Tibial nerve (tissue), 4 donors: Measurements from ENCODE around the gene IL17RE. TPM values are rescaled to one million over a fixed set of nuclear protein-coding genes. Genes with fewer than 3 reads are reported as not detected.
A peak's percentile ranks its signal among the peaks of the same experiment; 100 is the strongest.
"Not testable (repeated sequence)": the region's sequence is repeated elsewhere in the genome, so short reads cannot be mapped to it uniquely, and the experiment has no call there.

Source experiments
- DNase-seq, 2 donors: peaks; one replicate each; pipeline ENCODE4 v3.0.0-alpha.2; 2019; ENCODE audit warnings: low spot score in 2 of 2
- H3K27ac ChIP-seq, 4 donors: fragments of 200-600 bp; sonication (generic) in 3 of 4; one replicate each; pipeline ENCODE4 v1.5.1; 2017 to 2019; ENCODE audit warnings: mild to moderate bottlenecking in 1 of 4
- H3K27me3 ChIP-seq, 2 donors: fragments of 200-600 bp; sonication (generic) in 1 of 2; one replicate each; pipeline versions ENCODE4 v1.5.1 to v1.6.0; 2017 to 2019
- H3K36me3 ChIP-seq, 3 donors: fragments of 200-600 bp; sonication (generic); one replicate each; pipeline ENCODE4 v1.5.1; 2018 to 2019
- H3K4me1 ChIP-seq, 4 donors: fragments of 200-600 bp; sonication (generic) in 3 of 4; one replicate each; pipeline ENCODE4 v1.5.1; 2017 to 2019
- H3K4me3 ChIP-seq, 4 donors: fragments of 200-600 bp; sonication (generic) in 3 of 4; one replicate each; pipeline ENCODE4 v1.5.1; 2017 to 2019; ENCODE audit warnings: mild to moderate bottlenecking in 1 of 4, moderate library complexity in 1 of 4
- H3K9me3 ChIP-seq, 4 donors: fragments of 200-600 bp; sonication (generic) in 3 of 4; one replicate each; pipeline ENCODE4 v1.5.1; 2017 to 2019
- EP300 ChIP-seq, 2 donors: sonication (generic); formaldehyde crosslinking; IDR thresholded peaks; one replicate each; pipeline ENCODE4 v1.6.1; 2017; ENCODE audit warnings: antibody characterized with exemption in 2 of 2, mild to moderate bottlenecking in 1 of 2
- POLR2A ChIP-seq, 2 donors: fragments of 450-650 bp; IDR thresholded peaks; one replicate each; pipeline ENCODE4 v1.6.1; 2017; ENCODE audit warnings: antibody characterized with exemption in 2 of 2, mild to moderate bottlenecking in 2 of 2, moderate library complexity in 2 of 2
- WGBS, 2 donors: methylation state at CpG; one replicate each; pipeline ENCODE4 v1.1.5; 2018; 5-methylcytosine and 5-hydroxymethylcytosine counted together
- total RNA-seq, 4 donors: library from RNA; depleted of rRNA; stranded (reverse); fragments of >200 nt; gene quantifications; one replicate each; pipeline ENCODE4 v1.1.0, GENCODE V29; 2016
- TF ChIP-seq, protein P1 (sequence below), 5 experiments: fragments of 200-600 bp in 3 of 5; fragments of 450-650 bp in 2 of 5; sonication (generic) in 3 of 5; IDR thresholded peaks; one replicate each; pipeline ENCODE4 v1.5.1; 2016 to 2019; ENCODE audit warnings: antibody characterized with exemption in 5 of 5, mild to moderate bottlenecking in 3 of 5, moderate library complexity in 2 of 5

Gene IL17RE
- total RNA-seq, 4 donors from 2014 or later: 0.59 to 10.1 (median 5.6) TPM

DNA sequence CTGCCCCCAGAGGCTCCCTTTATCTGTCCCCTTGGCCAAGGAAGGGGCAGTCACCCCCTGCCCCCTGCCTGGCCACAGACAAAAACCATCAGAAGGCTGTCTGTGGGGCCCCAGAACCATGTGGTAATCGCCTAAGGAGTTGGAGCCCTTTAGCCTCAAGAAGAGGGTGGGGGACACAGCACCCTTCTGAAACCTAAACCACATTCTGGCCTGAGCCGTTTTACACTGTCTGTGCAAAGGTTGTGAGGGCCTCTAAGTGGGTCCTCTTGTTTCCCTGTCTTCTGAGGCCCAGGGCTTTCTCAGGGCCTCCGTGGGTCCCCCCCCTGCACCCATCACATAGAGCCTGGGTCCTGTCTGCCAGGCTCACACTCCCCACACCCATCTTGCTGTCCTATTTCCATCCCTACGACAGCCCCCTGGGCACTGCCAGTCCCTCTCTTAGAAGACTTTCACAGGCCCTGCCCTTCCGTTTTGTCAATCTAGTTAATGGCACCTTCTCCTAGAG lies 41.0 kb upstream of the IL17RE start:
- Histone ChIP-seq H3K27me3 (no peaks in the 10 kb centered on the region), H3K4me3 (no peak overlapping the region), H3K4me1 (peaks cover 0 to 40% (median 8%) of the 10 kb centered on the region in 4 donors), H3K9me3 (no peaks in the 10 kb centered on the region), H3K27ac (peak overlapping the region in 3 of 4 donors; percentile 36 to 89 (median 88)), H3K36me3 (no peaks in the 10 kb centered on the region)
- TF ChIP-seq EP300 (IDR thresholded peaks at IDR 0.05) (no peak), POLR2A (IDR thresholded peaks at IDR 0.05) (no peak)
- TF ChIP-seq, protein P1, sequence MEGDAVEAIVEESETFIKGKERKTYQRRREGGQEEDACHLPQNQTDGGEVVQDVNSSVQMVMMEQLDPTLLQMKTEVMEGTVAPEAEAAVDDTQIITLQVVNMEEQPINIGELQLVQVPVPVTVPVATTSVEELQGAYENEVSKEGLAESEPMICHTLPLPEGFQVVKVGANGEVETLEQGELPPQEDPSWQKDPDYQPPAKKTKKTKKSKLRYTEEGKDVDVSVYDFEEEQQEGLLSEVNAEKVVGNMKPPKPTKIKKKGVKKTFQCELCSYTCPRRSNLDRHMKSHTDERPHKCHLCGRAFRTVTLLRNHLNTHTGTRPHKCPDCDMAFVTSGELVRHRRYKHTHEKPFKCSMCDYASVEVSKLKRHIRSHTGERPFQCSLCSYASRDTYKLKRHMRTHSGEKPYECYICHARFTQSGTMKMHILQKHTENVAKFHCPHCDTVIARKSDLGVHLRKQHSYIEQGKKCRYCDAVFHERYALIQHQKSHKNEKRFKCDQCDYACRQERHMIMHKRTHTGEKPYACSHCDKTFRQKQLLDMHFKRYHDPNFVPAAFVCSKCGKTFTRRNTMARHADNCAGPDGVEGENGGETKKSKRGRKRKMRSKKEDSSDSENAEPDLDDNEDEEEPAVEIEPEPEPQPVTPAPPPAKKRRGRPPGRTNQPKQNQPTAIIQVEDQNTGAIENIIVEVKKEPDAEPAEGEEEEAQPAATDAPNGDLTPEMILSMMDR (IDR thresholded peaks at IDR 0.05): no peak
- WGBS, 2 donors: 75 to 82% methylated on average over 5 of the region's 5 CpGs
- DNase-seq: no peak

DNA sequence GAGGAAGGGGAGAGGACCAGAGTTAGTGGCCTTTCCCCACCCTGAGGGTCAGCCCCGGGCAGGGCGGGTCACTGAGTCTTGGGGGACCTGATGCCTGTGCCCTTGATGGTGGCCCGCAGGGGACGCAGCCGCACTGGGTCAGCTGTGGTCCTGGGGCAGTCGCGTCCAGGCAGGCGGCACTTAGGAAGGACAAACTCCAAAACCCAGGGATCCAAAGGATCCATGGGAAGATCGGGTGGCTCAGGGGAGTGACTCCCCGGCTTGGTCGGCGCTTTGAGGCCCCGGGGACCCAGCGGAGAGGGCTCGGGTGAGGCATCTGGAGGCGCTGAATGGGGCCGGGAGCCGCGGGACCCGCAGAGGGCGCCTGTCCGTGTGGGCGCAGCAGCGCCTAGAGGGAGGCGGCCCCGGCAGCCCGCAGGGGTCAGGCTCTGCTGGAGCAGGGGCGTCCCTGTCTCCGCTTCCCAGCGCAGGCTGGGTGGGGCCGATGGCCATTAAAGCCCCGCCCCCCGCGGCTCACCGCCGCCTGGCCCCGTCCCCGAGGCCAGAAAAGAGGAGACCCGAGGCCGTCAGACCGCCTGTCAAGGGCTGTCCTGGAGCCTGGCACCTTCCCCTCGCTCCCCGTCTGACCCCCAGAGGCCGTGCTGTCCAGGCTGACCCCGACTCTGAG lies 40.1 kb upstream of the IL17RE start:
- peaks cover 0 to 40% (median 8%) of the 10 kb centered on the region in 4 donors for H3K4me1 ChIP-seq
- H3K36me3 ChIP-seq: no peaks in the 10 kb centered on the region
- H3K27me3 ChIP-seq: no peaks in the 10 kb centered on the region
- peak overlapping the region; percentile 75 to 89 (median 83) for H3K27ac ChIP-seq
- TF ChIP-seq EP300 (IDR thresholded peaks at IDR 0.05) (peak in 1 of 2 donors; percentile 20), POLR2A (IDR thresholded peaks at IDR 0.05) (no peak)
- TF ChIP-seq, protein P1 (IDR thresholded peaks at IDR 0.05): peak; percentile 13 to 62 (median 46)
- 16 to 23% methylated on average over 21 to 45 of the region's 45 CpGs for WGBS, 2 donors
- peak; percentile 20 to 28 for DNase-seq
- peak overlapping the region; percentile 17 to 50 (median 36) for H3K4me3 ChIP-seq
- no peaks in the 10 kb centered on the region for H3K9me3 ChIP-seq

DNA sequence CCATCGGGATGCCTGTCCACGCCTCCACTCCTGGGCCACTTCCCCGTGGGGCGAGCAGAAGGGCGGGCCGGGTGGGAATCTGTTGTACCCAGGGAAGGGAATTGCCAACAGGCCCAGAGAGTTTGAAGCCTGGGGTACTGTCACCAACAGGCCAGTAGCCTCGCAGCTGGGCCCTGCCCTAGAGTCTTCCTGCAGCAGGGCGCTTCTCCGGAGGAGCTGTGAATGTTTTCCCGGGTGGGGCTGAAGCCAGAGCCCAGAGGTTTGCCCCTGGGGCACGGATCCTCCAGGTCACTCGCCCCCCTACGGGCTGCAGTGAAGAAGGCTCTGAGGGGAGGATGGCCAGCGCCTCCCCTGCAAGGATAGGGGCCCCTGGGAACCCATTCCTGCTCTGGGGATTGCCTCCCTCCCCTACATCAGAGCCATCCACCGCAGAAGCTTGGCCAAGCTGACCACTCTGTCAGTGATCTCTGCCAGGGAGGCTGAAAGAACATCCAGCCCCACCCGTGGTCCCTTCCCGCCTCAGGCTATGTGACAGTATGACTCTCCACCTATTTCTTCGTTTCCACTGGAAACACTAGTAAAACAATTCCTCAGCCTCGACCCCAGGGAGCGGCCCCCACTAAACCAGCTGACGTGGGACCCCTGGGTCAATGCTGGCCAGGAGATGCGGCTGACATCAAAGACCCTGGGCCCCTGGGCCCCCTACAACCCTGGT lies 39.4 kb upstream of the IL17RE start:
- Histone ChIP-seq H3K4me1 (peaks cover 0 to 40% (median 8%) of the 10 kb centered on the region in 4 donors), H3K4me3 (peak overlapping the region; percentile 17 to 50 (median 36)), H3K9me3 (no peaks in the 10 kb centered on the region), H3K27me3 (no peaks in the 10 kb centered on the region), H3K36me3 (no peaks in the 10 kb centered on the region), H3K27ac (peak overlapping the region; percentile 75 to 89 (median 83))
- WGBS, 2 donors: 60 to 62% methylated on average over 18 to 21 of the region's 22 CpGs
- TF ChIP-seq, protein P1 (IDR thresholded peaks at IDR 0.05): no peak
- TF ChIP-seq POLR2A (IDR thresholded peaks at IDR 0.05) (no peak), EP300 (IDR thresholded peaks at IDR 0.05) (no peak)
- no peak for DNase-seq

DNA sequence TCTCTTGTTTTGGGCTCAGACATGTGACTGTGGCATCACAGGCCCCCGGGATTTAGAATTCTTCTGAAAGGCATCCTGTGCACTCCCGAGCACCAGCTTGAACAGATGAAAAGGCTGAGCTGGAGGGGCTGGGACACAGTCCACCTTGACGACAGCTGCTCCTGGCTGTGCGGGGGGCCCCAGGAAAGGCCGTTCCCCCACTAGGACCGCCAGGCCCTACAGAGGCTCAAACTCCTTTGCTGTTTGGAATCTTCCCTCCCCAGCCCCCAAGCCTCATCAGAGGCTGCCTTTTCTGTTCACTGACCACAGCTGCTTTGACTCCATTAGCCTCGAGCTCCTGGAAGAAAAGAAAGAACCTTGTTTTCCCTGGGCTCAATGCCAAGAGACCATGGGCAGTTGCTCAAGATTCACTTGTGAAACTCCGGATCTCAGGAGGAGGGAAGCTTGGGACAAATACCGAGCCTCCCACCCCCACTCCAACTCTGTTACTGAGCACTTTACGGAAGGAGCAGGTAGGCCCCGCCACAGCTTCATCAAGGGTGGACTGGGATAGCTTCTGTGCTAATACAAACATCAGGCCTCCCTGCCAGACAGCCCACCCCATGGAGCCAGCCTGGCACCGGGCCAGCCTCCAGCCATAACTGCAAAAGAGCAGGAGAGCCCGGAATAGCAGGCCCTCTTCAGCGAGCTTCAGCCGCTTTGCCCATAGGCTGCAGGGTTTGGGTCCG lies 38.3 kb upstream of the IL17RE start:
- Histone ChIP-seq H3K27me3 (no peaks in the 10 kb centered on the region), H3K9me3 (no peaks in the 10 kb centered on the region), H3K27ac (peak overlapping the region; percentile 75 to 89 (median 82)), H3K4me1 (peaks cover 0 to 40% (median 8%) of the 10 kb centered on the region in 4 donors), H3K4me3 (peak overlapping the region in 3 of 4 donors; percentile 11 to 30 (median 15)), H3K36me3 (no peaks in the 10 kb centered on the region)
- 22 to 23% methylated on average over 15 to 16 of the region's 16 CpGs for WGBS, 2 donors
- DNase-seq: peak; percentile 67 to 87
- TF ChIP-seq, protein P1 (IDR thresholded peaks at IDR 0.05): no peak
- TF ChIP-seq EP300 (IDR thresholded peaks at IDR 0.05) (peak; percentile 13 to 77), POLR2A (IDR thresholded peaks at IDR 0.05) (peak in 1 of 2 donors; percentile 47)

DNA sequence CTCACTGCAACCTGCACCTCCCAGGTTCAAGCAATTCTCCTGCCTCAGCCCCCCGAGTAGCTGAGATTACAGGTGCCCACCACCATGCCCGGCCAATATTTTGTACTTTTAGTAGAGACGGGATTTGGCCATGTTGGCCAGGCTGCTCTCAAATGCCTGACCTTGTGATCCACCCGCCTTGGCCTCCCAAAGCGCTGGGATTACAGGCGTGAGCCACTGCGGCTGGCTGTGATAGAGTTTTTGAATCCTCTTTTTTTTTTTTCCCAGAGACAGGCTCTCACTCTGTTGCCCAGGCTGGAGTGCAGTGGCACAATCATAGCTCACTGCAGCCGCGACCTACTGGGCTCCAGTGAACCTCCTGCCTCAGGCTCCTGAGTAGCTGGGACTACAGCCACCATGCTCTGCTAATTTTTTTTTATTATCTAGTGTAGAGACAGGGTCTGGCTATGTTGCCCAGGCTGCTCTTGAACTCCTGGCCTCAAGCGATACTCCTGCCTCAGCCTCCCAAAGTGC lies 37.5 kb upstream of the IL17RE start:
- not testable (repeated sequence) for H3K9me3 ChIP-seq, H3K27me3 ChIP-seq, H3K36me3 ChIP-seq, DNase-seq
- H3K4me3 ChIP-seq: peak overlapping the region in 3 of 4 donors; percentile 7 to 30 (median 11)
- WGBS, 2 donors: 52 to 59% methylated on average over 10 of the region's 10 CpGs
- peaks cover 0 to 40% (median 8%) of the 10 kb centered on the region in 4 donors for H3K4me1 ChIP-seq
- H3K27ac ChIP-seq: peak overlapping the region; percentile 75 to 89 (median 82)
